Pancreas (tissue), 10 donors: ENCODE data around the gene IQGAP2. TPM values are rescaled to one million over a fixed set of nuclear protein-coding genes. Genes with fewer than 3 reads are reported as not detected.
A peak's percentile ranks its signal among the peaks of the same experiment; 100 is the strongest.

Experiments
- ATAC-seq, 4 donors: fragments of 200-7000 bp; cut with Tn5 transposase; one replicate each; pipeline versions ENCODE4 v1.8.0 to v1.9.1; 2020; ENCODE audit warnings: mild to moderate bottlenecking in 4 of 4, moderate library complexity in 4 of 4
- DNase-seq, 6 donors: peaks; one replicate each; pipeline ENCODE4 v3.0.0-alpha.2; 2020
- FAIRE-seq: peaks from 2 replicates; lab custom pipeline; 2012; peaks lifted over from hg19 to GRCh38; lab: Jason Lieb, UNC
- H3K27ac ChIP-seq, 4 donors: fragments of 200-600 bp; sonication (generic); 1 replicate in 3 of 4; 2 replicates in 1 of 4; pipeline versions ENCODE4 v1.5.0 to v1.8.0; 2020
- H3K27me3 ChIP-seq, 4 donors: fragments of 200-600 bp; one replicate each; pipeline ENCODE4 v1.8.0; 2021
- H3K36me3 ChIP-seq, 3 donors: fragments of 200-600 bp; sonication (generic) in 1 of 3; one replicate each; pipeline versions ENCODE4 v1.5.0 to v1.8.0; 2020 to 2021
- H3K4me1 ChIP-seq, 3 donors: fragments of 200-600 bp; one replicate each; pipeline ENCODE4 v1.8.0; 2021
- H3K4me3 ChIP-seq, 4 donors: fragments of 200-600 bp; sonication (generic) in 2 of 4; one replicate each; pipeline versions ENCODE4 v1.5.0 to v1.8.0; 2020 to 2021
- H3K9me3 ChIP-seq, 4 donors: fragments of 200-600 bp; one replicate each; pipeline ENCODE4 v1.8.0; 2021
- CTCF ChIP-seq, 4 donors: fragments of 200-600 bp; sonication (generic) in 3 of 4; IDR thresholded peaks; one replicate each; pipeline versions ENCODE4 v1.5.0 to v1.8.0; 2021; ENCODE audit warnings: antibody characterized with exemption in 4 of 4
- WGBS, 2 donors: extraction: QIAGEN DNeasy Blood & Tissue Kit; methylation state at CpG; one replicate each; pipeline ENCODE4 v1.1.7; 2013; 5-methylcytosine and 5-hydroxymethylcytosine counted together
- intact Hi-C, 3 donors: fragments of 100-400 bp; cut with DNase I; formaldehyde crosslinking; loops; one replicate each; pipeline versions ENCODE4 v1.11.1 to v1.14.2; 2022
- polyA plus RNA-seq, 2 donors: library from polyadenylated mRNA; stranded (reverse); fragments of 200-250 nt; gene quantifications; one replicate each; pipeline ENCODE4 v1.2.3, GENCODE V29; 2013
- total RNA-seq, 6 donors: library from RNA; stranded (reverse); fragmentation: NEBNext Ultra II Directional in 4 of 6; extraction: Animal tissue kit (Norgen Biotek cat#: 25700) in 4 of 6; gene quantifications; one replicate each; pipeline versions ENCODE4 v1.2.1 to v1.2.4, GENCODE V29; 2021 to 2023
- donor health status: healthy with polysubstance abuse.
- donor health status: DM: no; HTN: no; CAD: no; lungs with moderate emphysema.
- donor health status: DM: no; HTN: no; CAD: no.
- donor health status: control.
- donor health status: control.
- donor health status: Bipolar disorder and iron deficiency.
- donor health status: DM: yes; HTN: yes; CAD: no.
- donor health status: DM: no; HTN: no; CAD: no.
- donor health status: DM: no; HTN: no; CAD: no.
- donor health status: DM: yes; HTN: yes; CAD: no.

Gene IQGAP2
- total and polyA plus RNA-seq, 8 donors = 14.4 to 54.0 (median 35.2) TPM

- ATAC-seq (peak in 1 of 4 donors; percentile 37), FAIRE-seq (no peak), DNase-seq (no peak)
- no peak for TF ChIP-seq CTCF (IDR thresholded peaks at IDR 0.05)
- Histone ChIP-seq H3K36me3 (no peaks in the 10 kb centered on the region), H3K9me3 (no peaks in the 10 kb centered on the region), H3K4me3 (no peak overlapping the region), H3K27ac (no peak overlapping the region), H3K27me3 (no peaks in the 10 kb centered on the region), H3K4me1 (no peaks in the 10 kb centered on the region)
- intact Hi-C loops = no loop called here
- WGBS, 2 donors = 66 to 73% methylated on average over 10 of the region's 10 CpGs
Observed at GRCh38 chr5:76720988-76721569, 318.0 kb downstream of the IQGAP2 start.

GRCh38 chr5:76723266-76723665, 320.2 kb downstream of the IQGAP2 start:
- intact Hi-C loops = no loop called here
- no peak for TF ChIP-seq CTCF (IDR thresholded peaks at IDR 0.05)
- Histone ChIP-seq H3K36me3 (no peaks in the 10 kb centered on the region), H3K4me1 (no peaks in the 10 kb centered on the region), H3K4me3 (no peak overlapping the region), H3K9me3 (no peaks in the 10 kb centered on the region), H3K27me3 (no peaks in the 10 kb centered on the region), H3K27ac (no peak overlapping the region)
- WGBS, 2 donors = 50 to 69% methylated on average over 1 of the region's 1 CpG
- DNase-seq = no peak
- ATAC-seq = no peak
- no peak for FAIRE-seq

DNA sequence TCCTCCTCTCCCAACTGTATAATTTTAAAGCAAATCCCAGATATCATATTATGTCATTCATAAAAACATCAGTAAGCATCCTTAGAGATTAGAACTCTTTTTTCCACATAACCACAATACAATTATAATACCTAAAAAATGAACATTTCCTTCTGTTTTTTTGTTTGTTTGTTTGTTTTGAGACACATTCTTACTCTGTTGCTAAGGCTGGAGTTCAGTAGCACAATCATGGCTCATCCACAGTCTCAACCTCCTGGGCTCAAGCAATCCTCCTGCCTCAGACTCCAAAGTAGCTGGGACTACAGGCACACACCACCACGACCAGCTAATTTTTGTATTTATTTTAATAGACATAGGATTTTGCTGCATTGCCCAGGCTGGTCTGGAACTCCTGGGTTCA, 320.8 kb downstream of the IQGAP2 start:
- no peak for DNase-seq
- no peaks in the 10 kb centered on the region for H3K27me3 ChIP-seq

GRCh38 chr5:76724871-76725270, 321.8 kb downstream of the IQGAP2 start:
- Histone ChIP-seq H3K4me1 (no peaks in the 10 kb centered on the region), H3K27me3 (no peaks in the 10 kb centered on the region), H3K4me3 (no peak overlapping the region), H3K27ac (no peak overlapping the region), H3K36me3 (no peaks in the 10 kb centered on the region), H3K9me3 (no peaks in the 10 kb centered on the region)
- no peak for TF ChIP-seq CTCF (IDR thresholded peaks at IDR 0.05)
- FAIRE-seq = no peak
- no peak for ATAC-seq
- intact Hi-C loops = no loop called here
- 74 to 82% methylated on average over 4 of the region's 4 CpGs for WGBS, 2 donors
- DNase-seq = no peak

More for the DNA sequence above, 320.8 kb downstream of the IQGAP2 start:
- WGBS, 2 donors = 44 to 46% methylated on average over 1 of the region's 1 CpG
- no peak overlapping the region for H3K27ac ChIP-seq
- H3K4me1 ChIP-seq = no peaks in the 10 kb centered on the region
- intact Hi-C loops = no loop called here
- no peaks in the 10 kb centered on the region for H3K9me3 ChIP-seq
- no peaks in the 10 kb centered on the region for H3K36me3 ChIP-seq
- TF ChIP-seq CTCF (IDR thresholded peaks at IDR 0.05) = no peak
- FAIRE-seq (no peak), ATAC-seq (no peak)
- H3K4me3 ChIP-seq = no peak overlapping the region

- Histone ChIP-seq H3K4me1 (no peaks in the 10 kb centered on the region), H3K27ac (no peak overlapping the region), H3K4me3 (no peak overlapping the region), H3K36me3 (no peaks in the 10 kb centered on the region), H3K27me3 (no peaks in the 10 kb centered on the region), H3K9me3 (no peaks in the 10 kb centered on the region)
- intact Hi-C loops = no loop called here
- no peak for ATAC-seq
- WGBS, 2 donors = 45 to 55% methylated on average over 4 of the region's 4 CpGs
- DNase-seq = no peak
- FAIRE-seq = no peak
- TF ChIP-seq CTCF (IDR thresholded peaks at IDR 0.05) = no peak
Observed at GRCh38 chr5:76728965-76729364, 325.9 kb downstream of the IQGAP2 start.
